IMR-90 (cell line): Measurements from ENCODE around the gene TAGLN2. TPM values are rescaled to one million over a fixed set of nuclear protein-coding genes. Genes with fewer than 3 reads are reported as not detected.

Experiments used
- ATAC-seq: fragments of 200-7000 bp; cut with Tn5 transposase; 2 replicates; pipeline ENCODE4 v1.9.1; 2020; ENCODE audit warnings: low read depth, mild to moderate bottlenecking, moderate library complexity
- BruUV-seq: library from RNA; stranded (reverse); fragments of 400-500 nt; replicated peaks from 2 replicates; lab custom pipeline; 2021; lab: Mats Ljungman, UMichigan
- CTCF ChIA-PET: fragments of 300-600 bp; formaldehyde crosslinking; extraction: SDS; loops from one replicate; lab custom pipeline; 2021; ENCODE audit warnings: antibody characterized with exemption; lab: Yijun Ruan, JAX
- POLR2A ChIA-PET: fragments of 300-600 bp; sonication (Branson Sonifier 250); formaldehyde crosslinking; loops from one replicate; lab custom pipeline; 2022; ENCODE audit warnings: antibody characterized with exemption; ENCODE audit not compliant: unreplicated experiment; lab: Charles Lee
- DNase-seq: peaks from one replicate; pipeline ENCODE4 v3.0.0; 2013
- H2AFZ ChIP-seq: replicated peaks from 2 replicates; pipeline ENCODE3; 2013; ENCODE audit warnings: low read length, mild to moderate bottlenecking; ENCODE audit not compliant: poor library complexity
- H2AK5ac ChIP-seq: 2 replicates; pipeline ENCODE4 v1.6.1; 2013; ENCODE audit warnings: low read depth, low read length, inconsistent platforms
- H2AK9ac ChIP-seq: replicated peaks from 2 replicates; pipeline ENCODE3; 2013; ENCODE audit warnings: mild to moderate bottlenecking, low read depth, low read length, moderate library complexity; ENCODE audit not compliant: poor library complexity
- H2BK120ac ChIP-seq: 2 replicates; pipeline ENCODE4 v1.6.1; 2013; ENCODE audit warnings: low read depth, low read length, inconsistent platforms
- H2BK15ac ChIP-seq: 3 replicates; pipeline ENCODE4 v1.6.1; 2013; ENCODE audit warnings: low read depth, low read length, inconsistent platforms
- H2BK20ac ChIP-seq: 2 replicates; pipeline ENCODE4 v1.6.1; 2013; ENCODE audit warnings: low read depth, mild to moderate bottlenecking, inconsistent platforms, low read length, moderate library complexity
- H2BK5ac ChIP-seq: 2 replicates; pipeline ENCODE4 v1.6.1; 2013; ENCODE audit warnings: mild to moderate bottlenecking, low read depth, low read length, inconsistent platforms; ENCODE audit not compliant: poor library complexity, severe bottlenecking
- H3K14ac ChIP-seq: replicated peaks from 2 replicates; pipeline ENCODE4 v1.6.1; 2013; ENCODE audit warnings: low read depth, low read length, inconsistent platforms
- H3K18ac ChIP-seq: 2 replicates; pipeline ENCODE4 v1.6.1; 2013; ENCODE audit warnings: low read depth, low read length, control low read depth
- H3K23ac ChIP-seq: 2 replicates; pipeline ENCODE4 v1.6.1; 2013; ENCODE audit warnings: low read depth, low read length, inconsistent platforms
- H3K27ac ChIP-seq: 2 replicates; pipeline ENCODE4 v1.5.1; 2013; ENCODE audit warnings: mild to moderate bottlenecking, control low read depth, low read length; ENCODE audit not compliant: insufficient read depth
- H3K27me3 ChIP-seq: 2 replicates; pipeline ENCODE4 v1.6.1; 2013; ENCODE audit warnings: low read length; ENCODE audit not compliant: control insufficient read depth, insufficient read depth
- H3K36me3 ChIP-seq: 2 replicates; pipeline ENCODE4 v1.6.1; 2013; ENCODE audit warnings: low read length, mixed read lengths; ENCODE audit not compliant: control insufficient read depth, insufficient read depth
- H3K4ac ChIP-seq: 2 replicates; pipeline ENCODE4 v1.6.1; 2013; ENCODE audit warnings: low read depth, low read length, inconsistent platforms
- H3K4me1 ChIP-seq: 2 replicates; pipeline ENCODE4 v1.6.1; 2013; ENCODE audit warnings: low read length, mixed read lengths; ENCODE audit not compliant: control insufficient read depth, insufficient read depth
- H3K4me2 ChIP-seq: 2 replicates; pipeline ENCODE4 v1.6.1; 2013; ENCODE audit warnings: low read depth, mild to moderate bottlenecking, control low read depth, low read length, moderate library complexity
- H3K4me3 ChIP-seq: 2 replicates; pipeline ENCODE4 v1.5.1; 2013; ENCODE audit warnings: low read depth, mild to moderate bottlenecking, control low read depth, low read length, moderate library complexity; ENCODE audit not compliant: insufficient read depth
- H3K56ac ChIP-seq: 2 replicates; pipeline ENCODE4 v1.6.1; 2013; ENCODE audit warnings: low read length, inconsistent platforms; ENCODE audit not compliant: insufficient read depth; ENCODE audit errors: extremely low read depth
- H3K79me1 ChIP-seq, 2 experiments: 2 replicates each; pipeline ENCODE4 v1.6.1; 2013; ENCODE audit warnings: low read length in 2 of 2, inconsistent platforms in 1 of 2, low read depth in 1 of 2
- H3K9ac ChIP-seq: 2 replicates; pipeline ENCODE4 v1.6.1; 2013; ENCODE audit warnings: low read depth, low read length, control low read depth
- H3K9me1 ChIP-seq: 2 replicates; pipeline ENCODE4 v1.6.1; 2013; ENCODE audit warnings: low read length, inconsistent platforms; ENCODE audit not compliant: insufficient read depth
- H3K9me3 ChIP-seq: 2 replicates; pipeline ENCODE4 v1.6.1; 2013; ENCODE audit warnings: low read length; ENCODE audit not compliant: control insufficient read depth, insufficient read depth
- H4K20me1 ChIP-seq: 2 replicates; pipeline ENCODE4 v1.6.1; 2013; ENCODE audit warnings: low read length, inconsistent platforms; ENCODE audit not compliant: insufficient read depth
- H4K5ac ChIP-seq: 2 replicates; pipeline ENCODE4 v1.6.1; 2013; ENCODE audit warnings: mild to moderate bottlenecking, low read depth, low read length, control low read depth
- H4K8ac ChIP-seq, 2 experiments: 2 replicates each; pipeline ENCODE4 v1.6.1; 2013; ENCODE audit warnings: low read depth in 2 of 2, low read length in 2 of 2, control low read depth in 1 of 2, inconsistent platforms in 1 of 2
- H4K91ac ChIP-seq: 2 replicates; pipeline ENCODE4 v1.6.1; 2013; ENCODE audit warnings: low read depth, low read length, inconsistent platforms; ENCODE audit not compliant: insufficient read depth
- CHD1 ChIP-seq: IDR thresholded peaks from 2 replicates; pipeline ENCODE4 v1.6.1; 2012; ENCODE audit warnings: low read depth, low read length, improper control_type of control experiment
- FOS ChIP-seq: fragments of 150-350 bp; IDR thresholded peaks from 2 replicates; pipeline ENCODE4 v1.6.1; 2016; ENCODE audit warnings: low read depth, low read length
- MAFK ChIP-seq: IDR thresholded peaks from 2 replicates; pipeline ENCODE4 v1.6.1; 2012; ENCODE audit warnings: low read depth, low read length, improper control_type of control experiment
- MAZ ChIP-seq: IDR thresholded peaks from 2 replicates; pipeline ENCODE4 v1.6.1; 2012; ENCODE audit warnings: low read depth, mild to moderate bottlenecking, low read length, improper control_type of control experiment, moderate library complexity, borderline replicate concordance
- MXI1 ChIP-seq: IDR thresholded peaks from 2 replicates; pipeline ENCODE4 v1.6.1; 2012; ENCODE audit warnings: low read depth, mild to moderate bottlenecking, low read length, moderate library complexity, borderline replicate concordance
- NFE2L2 ChIP-seq: fragments of 150-350 bp; IDR thresholded peaks from 2 replicates; pipeline ENCODE4 v1.6.1; 2016; ENCODE audit warnings: low read depth, mild to moderate bottlenecking, low read length
- RCOR1 ChIP-seq: IDR thresholded peaks from 2 replicates; pipeline ENCODE4 v1.6.1; 2012; ENCODE audit warnings: mild to moderate bottlenecking, low read length, improper control_type of control experiment; ENCODE audit not compliant: insufficient replicate concordance
- RFX5 ChIP-seq: IDR thresholded peaks from 2 replicates; pipeline ENCODE4 v1.8.0; 2012; ENCODE audit warnings: low read depth, mild to moderate bottlenecking, low read length, moderate library complexity
- SMC3 ChIP-seq: fragments of 150-350 bp; IDR thresholded peaks from 2 replicates; pipeline ENCODE4 v1.6.1; 2016; ENCODE audit warnings: low read depth, mild to moderate bottlenecking, antibody characterized with exemption, low read length, moderate library complexity
- WGBS, 2 experiments: methylation state at CpG; one replicate each; pipeline versions ENCODE4 v1.1.5 to v1.1.7; 2013; ENCODE audit warnings: missing lambda C conversion rate in 2 of 2; ENCODE audit not compliant: insufficient read length in 1 of 2; ENCODE audit errors: extremely low coverage in 2 of 2; 5-methylcytosine and 5-hydroxymethylcytosine counted together
- dilution Hi-C: fragments of 300-500 bp; cut with HindIII; formaldehyde crosslinking; loops from one replicate; pipeline ENCODE4 v1.14.3; 2018; ENCODE audit warnings: low sequenced_read_pairs; ENCODE audit not compliant: unreplicated experiment
- in situ Hi-C: fragments of 300-500 bp; cut with MboI; formaldehyde crosslinking; loops from 3 replicates; pipeline ENCODE4 v1.14.3; 2019; ENCODE audit warnings: low sequenced_read_pairs, inconsistent platforms, mixed read lengths
- intact Hi-C: fragments of 100-400 bp; cut with micrococcal nuclease; formaldehyde crosslinking; loops from 2 replicates; pipeline ENCODE4 v1.10.0; 2022
- polyA plus RNA-seq, 3 experiments: library from polyadenylated mRNA; depleted of rRNA; stranded (reverse); fragments of >200 nt; gene quantifications; 2 replicates each; pipeline ENCODE4 v1.2.3, GENCODE V29; 2012; ENCODE audit warnings: low replicate concordance in 1 of 3
- total RNA-seq: library from RNA; depleted of rRNA; stranded (reverse); fragments of >200 nt; gene quantifications from 2 replicates; pipeline ENCODE4 v1.2.3, GENCODE V29; 2012
- TF ChIP-seq, protein P1 (sequence below): fragments of 150-350 bp; IDR thresholded peaks from 2 replicates; pipeline ENCODE4 v1.6.1; 2016; ENCODE audit warnings: low read depth, mild to moderate bottlenecking, low read length, moderate library complexity, borderline replicate concordance
- TF ChIP-seq, protein P2 (sequence below): conservative IDR thresholded peaks from 2 replicates; pipeline ENCODE4 v1.5.1; 2012; ENCODE audit warnings: mild to moderate bottlenecking, low read depth, low read length, improper control_type of control experiment

The TAGLN2 gene
- total and polyA plus RNA-seq, 2 of the 4 experiments (the other 2 are of a cell fraction): 440 to 634 TPM

DNA sequence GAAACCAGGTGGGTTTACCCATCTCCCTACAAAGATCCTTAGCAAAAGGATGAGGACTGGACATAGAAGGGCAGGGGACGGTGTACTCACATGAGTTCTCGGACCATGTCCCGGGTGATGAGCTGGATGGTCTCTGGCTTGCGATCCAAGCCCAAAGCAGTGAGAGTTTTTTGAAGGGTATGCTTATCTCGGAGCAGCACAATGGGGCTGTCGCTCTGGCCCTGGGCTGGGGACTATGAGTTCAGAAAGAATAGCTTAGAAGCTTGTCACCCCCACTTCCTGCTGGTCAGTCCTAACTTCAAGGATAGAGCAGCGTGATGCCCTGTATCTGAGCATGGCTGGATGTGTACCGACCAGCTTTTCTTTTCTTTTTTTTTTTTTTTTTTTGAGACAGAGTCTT is 34.9 kb downstream of the TAGLN2 start:
- dilution Hi-C loops (loop anchor here (25.0 kb wide), 1 partner anchor 103 kb away; the partner anchor contains the start of gene DUSP23), intact Hi-C loops (loop anchor here (2.0 kb wide), 4 partner anchors 34 to 730 kb away; partner anchors contain the start of gene TAGLN2), in situ Hi-C loops (loop anchor here (5.0 to 25.0 kb wide), 2 partner anchors 93 to 678 kb away; partner anchors contain the start of gene ACKR1)
- H3K4me2 ChIP-seq: no peak overlapping the region
- no peak overlapping the region for H3K4me3 ChIP-seq
- H3K4ac ChIP-seq: peak overlapping the region; percentile 99
- CTCF ChIA-PET: interaction anchor here (0.9 to 9.2 kb wide), 15 partner anchors 9 to 729 kb away, joined by 3 to 150 read pairs (median 5); partner anchors contain the start of gene DUSP23
- peak overlapping the region; percentile 100 for H2BK120ac ChIP-seq
- peak overlapping the region; percentile 96 for H2AK9ac ChIP-seq
- POLR2A ChIA-PET: interaction anchor here (1.0 kb wide), 1 partner anchor 90 kb away, joined by 3 read pairs; no protein-coding TSS in a partner anchor
- H3K36me3 ChIP-seq: no peaks in the 10 kb centered on the region
- DNase-seq (no peak), ATAC-seq (no peak)
- H3K14ac ChIP-seq: peak overlapping the region; percentile 98
- peaks cover 4% of the 10 kb centered on the region for H3K9me1 ChIP-seq
- peak overlapping the region; percentile 92 for H2BK5ac ChIP-seq
- no peaks in the 10 kb centered on the region for H4K20me1 ChIP-seq
- no peak for TF ChIP-seq RFX5
- no peak for TF ChIP-seq SMC3
- TF ChIP-seq RCOR1: no peak
- no peak for TF ChIP-seq NFE2L2
- TF ChIP-seq CHD1: no peak
- TF ChIP-seq, protein P1, sequence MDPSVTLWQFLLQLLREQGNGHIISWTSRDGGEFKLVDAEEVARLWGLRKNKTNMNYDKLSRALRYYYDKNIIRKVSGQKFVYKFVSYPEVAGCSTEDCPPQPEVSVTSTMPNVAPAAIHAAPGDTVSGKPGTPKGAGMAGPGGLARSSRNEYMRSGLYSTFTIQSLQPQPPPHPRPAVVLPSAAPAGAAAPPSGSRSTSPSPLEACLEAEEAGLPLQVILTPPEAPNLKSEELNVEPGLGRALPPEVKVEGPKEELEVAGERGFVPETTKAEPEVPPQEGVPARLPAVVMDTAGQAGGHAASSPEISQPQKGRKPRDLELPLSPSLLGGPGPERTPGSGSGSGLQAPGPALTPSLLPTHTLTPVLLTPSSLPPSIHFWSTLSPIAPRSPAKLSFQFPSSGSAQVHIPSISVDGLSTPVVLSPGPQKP: no peak
- TF ChIP-seq MXI1: no peak
- no peak for TF ChIP-seq MAFK
- TF ChIP-seq, protein P2, sequence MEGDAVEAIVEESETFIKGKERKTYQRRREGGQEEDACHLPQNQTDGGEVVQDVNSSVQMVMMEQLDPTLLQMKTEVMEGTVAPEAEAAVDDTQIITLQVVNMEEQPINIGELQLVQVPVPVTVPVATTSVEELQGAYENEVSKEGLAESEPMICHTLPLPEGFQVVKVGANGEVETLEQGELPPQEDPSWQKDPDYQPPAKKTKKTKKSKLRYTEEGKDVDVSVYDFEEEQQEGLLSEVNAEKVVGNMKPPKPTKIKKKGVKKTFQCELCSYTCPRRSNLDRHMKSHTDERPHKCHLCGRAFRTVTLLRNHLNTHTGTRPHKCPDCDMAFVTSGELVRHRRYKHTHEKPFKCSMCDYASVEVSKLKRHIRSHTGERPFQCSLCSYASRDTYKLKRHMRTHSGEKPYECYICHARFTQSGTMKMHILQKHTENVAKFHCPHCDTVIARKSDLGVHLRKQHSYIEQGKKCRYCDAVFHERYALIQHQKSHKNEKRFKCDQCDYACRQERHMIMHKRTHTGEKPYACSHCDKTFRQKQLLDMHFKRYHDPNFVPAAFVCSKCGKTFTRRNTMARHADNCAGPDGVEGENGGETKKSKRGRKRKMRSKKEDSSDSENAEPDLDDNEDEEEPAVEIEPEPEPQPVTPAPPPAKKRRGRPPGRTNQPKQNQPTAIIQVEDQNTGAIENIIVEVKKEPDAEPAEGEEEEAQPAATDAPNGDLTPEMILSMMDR: no peak
- no peak for TF ChIP-seq FOS
- TF ChIP-seq MAZ: no peak
- H3K27me3 ChIP-seq: no peaks in the 10 kb centered on the region
- H3K9ac ChIP-seq: peak overlapping the region; percentile 55
- peak overlapping the region; percentile 75 for H3K56ac ChIP-seq
- peak overlapping the region; percentile 97; the same call in 1 of the 2 replicates for H3K23ac ChIP-seq
- H4K5ac ChIP-seq: peak overlapping the region; percentile 96
- H3K4me1 ChIP-seq: peaks cover 9% of the 10 kb centered on the region
- H3K27ac ChIP-seq: peak overlapping the region; percentile 93
- peak overlapping the region; percentile 100 for H2BK20ac ChIP-seq
- H3K79me1 ChIP-seq: peaks cover 0 to 4% of the 10 kb centered on the region in 2 experiments; a peak in 2 of 4 replicates
- no TSS peak for BruUV-seq
- peak overlapping the region; percentile 93 to 95 for H4K8ac ChIP-seq
- WGBS, 2 experiments: 95% methylated on average over 3 of the region's 8 CpGs; no CpG with 5 or more reads in 1 of the 2 experiments
- H3K18ac ChIP-seq: peak overlapping the region; percentile 90
- no peaks in the 10 kb centered on the region for H3K9me3 ChIP-seq
- H2AK5ac ChIP-seq: peak overlapping the region; percentile 100
- peak overlapping the region; percentile 84 for H2AFZ ChIP-seq
- peak overlapping the region; percentile 88 for H4K91ac ChIP-seq
- peak overlapping the region; percentile 98; the same call in 2 of the 3 replicates for H2BK15ac ChIP-seq
